ENCODE results near the gene CYYR1.

Gene CYYR1

GRCh38 chr21:26554365-26554764, 18.7 kb downstream of the CYYR1 start (continued):
- no peak for TF ChIP-seq POU6F1 (CRISPR knock-in tag; IDR thresholded peaks at IDR 0.05; ENCODE audit: borderline replicate concordance, low read depth)
- no peak for TF ChIP-seq ZNF70 (CRISPR knock-in tag; IDR thresholded peaks at IDR 0.05)

- TF ChIP-seq TCF4 (CRISPR knock-in tag; IDR thresholded peaks at IDR 0.05; ENCODE audit: borderline replicate concordance) (no peak), TSHZ2 (CRISPR knock-in tag; IDR thresholded peaks at IDR 0.05) (no peak), CSDC2 (CRISPR knock-in tag; IDR thresholded peaks at IDR 0.05) (no peak), PPARA (CRISPR knock-in tag; IDR thresholded peaks at IDR 0.05; ENCODE audit: borderline replicate concordance) (no peak), PATZ1 (CRISPR knock-in tag; IDR thresholded peaks at IDR 0.05; ENCODE audit: borderline replicate concordance) (no peak), OSR1 (CRISPR knock-in tag; IDR thresholded peaks at IDR 0.05) (no peak), ZFP30 (CRISPR knock-in tag; IDR thresholded peaks at IDR 0.05) (no peak), TOX (CRISPR knock-in tag; IDR thresholded peaks at IDR 0.05; ENCODE audit: borderline replicate concordance) (no peak), ISL1 (CRISPR knock-in tag; IDR thresholded peaks at IDR 0.05) (no peak), ZNF8 (CRISPR knock-in tag; IDR thresholded peaks at IDR 0.05) (no peak), BACH2 (CRISPR knock-in tag; IDR thresholded peaks at IDR 0.05; ENCODE audit: borderline replicate concordance) (no peak)
Observed at GRCh38 chr21:26553898-26554297, 19.2 kb downstream of the CYYR1 start.

GRCh38 chr21:26550326-26550725, 22.8 kb downstream of the CYYR1 start:
- no peak for TF ChIP-seq OSR1 (CRISPR knock-in tag; IDR thresholded peaks at IDR 0.05)
- no peak for TF ChIP-seq CSRNP3 (CRISPR knock-in tag; IDR thresholded peaks at IDR 0.05)
- no peak for TF ChIP-seq ZNF70 (CRISPR knock-in tag; IDR thresholded peaks at IDR 0.05)
- no peak for TF ChIP-seq ZFP3 (CRISPR knock-in tag; IDR thresholded peaks at IDR 0.05)
- TF ChIP-seq SNAI2 (CRISPR knock-in tag; IDR thresholded peaks at IDR 0.05): no peak
- no peak for TF ChIP-seq TSHZ2 (CRISPR knock-in tag; IDR thresholded peaks at IDR 0.05)
- no peak for TF ChIP-seq PPARA (CRISPR knock-in tag; IDR thresholded peaks at IDR 0.05; ENCODE audit: borderline replicate concordance)
- no peak for TF ChIP-seq CREB5 (CRISPR knock-in tag; IDR thresholded peaks at IDR 0.05; ENCODE audit: low read depth)
- no peak for TF ChIP-seq CSDC2 (CRISPR knock-in tag; IDR thresholded peaks at IDR 0.05)
- TF ChIP-seq ZNF8 (CRISPR knock-in tag; IDR thresholded peaks at IDR 0.05): no peak
- no peak for TF ChIP-seq TOX (CRISPR knock-in tag; IDR thresholded peaks at IDR 0.05; ENCODE audit: borderline replicate concordance)
- TF ChIP-seq BACH2 (CRISPR knock-in tag; IDR thresholded peaks at IDR 0.05; ENCODE audit: borderline replicate concordance): no peak
- TF ChIP-seq RARB (CRISPR knock-in tag; IDR thresholded peaks at IDR 0.05): no peak
- TF ChIP-seq GLIS3 (CRISPR knock-in tag; IDR thresholded peaks at IDR 0.05): no peak
- TF ChIP-seq ISL1 (CRISPR knock-in tag; IDR thresholded peaks at IDR 0.05): no peak
- TF ChIP-seq ARNTL (CRISPR knock-in tag; IDR thresholded peaks at IDR 0.05; ENCODE audit: borderline replicate concordance, low read depth): no peak
- TF ChIP-seq ZC3H10 (CRISPR knock-in tag; IDR thresholded peaks at IDR 0.05): no peak
- no peak for TF ChIP-seq POU6F1 (CRISPR knock-in tag; IDR thresholded peaks at IDR 0.05; ENCODE audit: borderline replicate concordance, low read depth)
- TF ChIP-seq TCF4 (CRISPR knock-in tag; IDR thresholded peaks at IDR 0.05; ENCODE audit: borderline replicate concordance): no peak
- no peak for TF ChIP-seq ZNF565 (CRISPR knock-in tag; conservative IDR thresholded peaks at IDR 0.05; ENCODE audit: low read depth)
- ATAC-seq: no peak

More at GRCh38 chr21:26553898-26554297, 19.2 kb downstream of the CYYR1 start:
- ATAC-seq: no peak

All from SK-N-SH treated with all-trans-retinoic acid at 6 μM for 48 hours (cell line).